Measurements from ENCODE around the gene VASN.
"Not testable (repeated sequence)": the region's sequence is repeated elsewhere in the genome, so short reads cannot be mapped to it uniquely, and the experiment has no call there.

Gene VASN

DNA sequence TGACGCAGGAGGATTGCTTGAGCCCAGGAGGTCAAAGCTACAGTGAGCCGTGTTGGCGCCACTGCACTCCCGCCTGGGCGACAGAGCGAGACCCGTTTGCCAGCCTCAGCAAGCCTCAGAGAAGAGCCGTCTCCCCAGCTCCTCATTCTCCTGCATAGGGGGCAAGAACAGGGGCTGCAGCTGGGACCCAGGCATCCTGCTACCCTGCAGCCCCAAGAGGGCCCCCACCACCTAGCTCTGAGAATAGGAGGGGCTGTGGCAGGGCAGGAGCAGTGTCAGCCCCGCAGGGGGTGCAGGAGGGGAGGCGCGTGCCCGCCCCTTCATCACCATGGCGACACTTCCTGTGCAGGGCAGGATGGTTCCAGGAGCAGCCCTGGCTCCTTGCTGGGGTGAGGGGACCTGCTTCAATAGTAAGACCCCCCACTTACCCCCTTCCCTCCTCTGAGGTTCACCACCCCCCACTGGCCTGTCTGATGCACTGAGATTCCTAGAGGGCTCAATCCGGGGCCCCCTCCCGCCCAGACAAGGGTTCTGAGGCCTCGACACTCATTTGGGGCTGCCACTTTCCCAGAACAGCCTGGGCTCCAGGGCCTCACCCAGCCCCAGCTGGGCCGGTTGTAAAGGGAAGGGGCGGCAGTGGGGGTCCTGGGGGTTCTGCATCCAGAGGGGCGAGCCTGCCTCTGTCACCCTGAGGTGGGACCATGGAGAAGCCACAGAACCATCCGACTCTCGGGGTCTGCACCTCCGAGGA lies 20.2 kb downstream of the VASN start:
- H3K36me3 ChIP-seq (ENCODE audit: control insufficient read depth, low read length): peaks cover 37% of the 10 kb centered on the region

DNA sequence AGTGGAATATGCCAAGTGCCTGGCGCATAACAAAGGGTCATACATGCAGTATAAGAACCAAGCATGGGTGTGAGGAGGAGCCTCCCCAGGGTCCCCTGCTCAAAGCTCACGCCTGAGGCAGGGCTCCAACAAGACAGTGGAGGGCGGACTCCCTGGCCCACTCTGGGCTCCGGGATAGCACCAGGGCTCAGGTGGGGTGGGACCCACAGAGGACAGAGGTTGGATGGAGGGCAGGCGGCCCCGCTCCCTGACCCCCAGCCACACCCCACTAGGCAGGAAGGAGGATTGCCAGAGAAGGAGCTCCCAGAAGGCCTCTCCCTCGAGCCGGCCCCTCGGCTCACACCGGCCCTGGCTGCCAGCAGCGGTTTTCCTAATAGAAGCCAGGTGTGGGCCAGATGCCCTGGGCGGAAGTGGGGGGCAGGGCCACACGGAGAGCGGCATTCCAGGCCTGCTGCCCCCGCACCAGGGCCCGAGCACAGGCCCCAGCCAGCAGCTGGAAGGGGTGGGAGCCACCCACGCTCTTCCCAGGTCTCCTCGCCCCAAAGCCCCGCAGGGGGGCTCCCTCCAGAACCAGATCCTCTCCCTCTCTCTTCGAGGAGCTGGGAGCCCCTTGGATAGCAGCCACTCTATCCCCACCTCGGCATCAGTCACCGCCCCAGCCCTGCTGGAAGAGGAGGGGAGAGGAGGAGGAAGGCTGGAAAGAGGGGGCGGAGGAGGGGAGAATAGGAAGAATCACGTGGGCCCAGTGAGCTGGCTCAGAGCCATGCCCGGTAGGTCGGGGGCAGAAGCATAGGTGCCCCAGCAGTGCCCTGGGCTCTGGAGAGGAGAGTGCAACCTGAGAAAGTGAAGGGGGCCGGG lies 21.0 kb downstream of the VASN start:
- peaks cover 8% of the 10 kb centered on the region for H3K4me1 ChIP-seq (ENCODE audit: control insufficient read depth, low read length)
- peaks cover 37% of the 10 kb centered on the region for H3K36me3 ChIP-seq (ENCODE audit: control insufficient read depth, low read length)
- no peaks in the 10 kb centered on the region for H3K27me3 ChIP-seq (ENCODE audit: control insufficient read depth, low read length)
- H3K4me2 ChIP-seq (ENCODE audit: low read length): no peak overlapping the region
- H3K79me2 ChIP-seq (ENCODE audit: control insufficient read depth, low read length): no peaks in the 10 kb centered on the region
- H3K9me2 ChIP-seq (replicated peaks; ENCODE audit: control insufficient read depth, low read length): no peaks in the 10 kb centered on the region
- no peaks in the 10 kb centered on the region for H3F3A ChIP-seq (ENCODE audit: control insufficient read depth, insufficient read depth)
- no peaks in the 10 kb centered on the region; the same call in 1 of the 2 replicates for H4K20me1 ChIP-seq (ENCODE audit: control insufficient read depth, insufficient read depth, low read depth, low read length)
- no peak overlapping the region for H3K4me3 ChIP-seq (ENCODE audit: low read length)
- H3K9me3 ChIP-seq (ENCODE audit: control insufficient read depth, insufficient read depth, low read length): no peaks in the 10 kb centered on the region
- no peak overlapping the region for H3K27ac ChIP-seq (ENCODE audit: low read depth, low read length)
- TF ChIP-seq EZH2phosphoT487 (IDR thresholded peaks at IDR 0.05; ENCODE audit: borderline replicate concordance, low read length): no peak
- TF ChIP-seq, protein P1, sequence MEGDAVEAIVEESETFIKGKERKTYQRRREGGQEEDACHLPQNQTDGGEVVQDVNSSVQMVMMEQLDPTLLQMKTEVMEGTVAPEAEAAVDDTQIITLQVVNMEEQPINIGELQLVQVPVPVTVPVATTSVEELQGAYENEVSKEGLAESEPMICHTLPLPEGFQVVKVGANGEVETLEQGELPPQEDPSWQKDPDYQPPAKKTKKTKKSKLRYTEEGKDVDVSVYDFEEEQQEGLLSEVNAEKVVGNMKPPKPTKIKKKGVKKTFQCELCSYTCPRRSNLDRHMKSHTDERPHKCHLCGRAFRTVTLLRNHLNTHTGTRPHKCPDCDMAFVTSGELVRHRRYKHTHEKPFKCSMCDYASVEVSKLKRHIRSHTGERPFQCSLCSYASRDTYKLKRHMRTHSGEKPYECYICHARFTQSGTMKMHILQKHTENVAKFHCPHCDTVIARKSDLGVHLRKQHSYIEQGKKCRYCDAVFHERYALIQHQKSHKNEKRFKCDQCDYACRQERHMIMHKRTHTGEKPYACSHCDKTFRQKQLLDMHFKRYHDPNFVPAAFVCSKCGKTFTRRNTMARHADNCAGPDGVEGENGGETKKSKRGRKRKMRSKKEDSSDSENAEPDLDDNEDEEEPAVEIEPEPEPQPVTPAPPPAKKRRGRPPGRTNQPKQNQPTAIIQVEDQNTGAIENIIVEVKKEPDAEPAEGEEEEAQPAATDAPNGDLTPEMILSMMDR (IDR thresholded peaks at IDR 0.05; ENCODE audit: low read depth, low read length, poor library complexity, severe bottlenecking): no peak

More for the DNA sequence above, 20.2 kb downstream of the VASN start:
- no peaks in the 10 kb centered on the region for H3K27me3 ChIP-seq (ENCODE audit: control insufficient read depth, low read length)
- H3K4me1 ChIP-seq (ENCODE audit: control insufficient read depth, low read length): peaks cover 8% of the 10 kb centered on the region
- no peak for TF ChIP-seq EZH2phosphoT487 (IDR thresholded peaks at IDR 0.05; ENCODE audit: borderline replicate concordance, low read length)
- TF ChIP-seq, protein P1 (IDR thresholded peaks at IDR 0.05; ENCODE audit: low read depth, low read length, poor library complexity, severe bottlenecking): no peak
- H3K9me2 ChIP-seq (replicated peaks; ENCODE audit: control insufficient read depth, low read length): no peaks in the 10 kb centered on the region
- no peak overlapping the region for H3K27ac ChIP-seq (ENCODE audit: low read depth, low read length)
- H3K4me3 ChIP-seq (ENCODE audit: low read length): no peak overlapping the region
- H3K9me3 ChIP-seq (ENCODE audit: control insufficient read depth, insufficient read depth, low read length): no peaks in the 10 kb centered on the region
- H3K4me2 ChIP-seq (ENCODE audit: low read length): no peak overlapping the region
- H4K20me1 ChIP-seq (ENCODE audit: control insufficient read depth, insufficient read depth, low read depth, low read length): no peaks in the 10 kb centered on the region; the same call in 1 of the 2 replicates
- H3F3A ChIP-seq (ENCODE audit: control insufficient read depth, insufficient read depth): no peaks in the 10 kb centered on the region
- H3K79me2 ChIP-seq (ENCODE audit: control insufficient read depth, low read length): no peaks in the 10 kb centered on the region

DNA sequence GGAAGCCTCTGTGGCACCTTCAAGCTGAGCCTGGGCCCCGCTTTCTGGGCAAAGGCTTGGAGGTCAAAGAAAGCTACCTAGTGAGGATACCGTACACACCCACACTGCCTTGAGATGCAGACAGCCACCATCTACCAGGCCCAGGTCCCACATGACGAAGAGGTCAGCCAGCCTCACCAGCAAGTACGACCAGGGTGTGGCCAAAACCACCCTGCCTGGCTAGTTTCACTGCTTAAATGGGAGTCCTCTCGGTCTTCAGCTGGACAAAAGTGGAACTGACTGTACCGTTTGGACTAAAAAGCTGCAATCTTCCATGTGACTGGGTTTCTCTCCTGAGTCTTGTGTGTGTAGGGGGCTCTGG lies 21.6 kb downstream of the VASN start:
- H3K27me3 ChIP-seq (ENCODE audit: control insufficient read depth, low read length): no peaks in the 10 kb centered on the region
- no peaks in the 10 kb centered on the region; the same call in 1 of the 2 replicates for H4K20me1 ChIP-seq (ENCODE audit: control insufficient read depth, insufficient read depth, low read depth, low read length)
- H3K36me3 ChIP-seq (ENCODE audit: control insufficient read depth, low read length): peaks cover 34% of the 10 kb centered on the region
- peaks cover 8% of the 10 kb centered on the region for H3K4me1 ChIP-seq (ENCODE audit: control insufficient read depth, low read length)
- H3K9me2 ChIP-seq (replicated peaks; ENCODE audit: control insufficient read depth, low read length): no peaks in the 10 kb centered on the region
- TF ChIP-seq EZH2phosphoT487 (IDR thresholded peaks at IDR 0.05; ENCODE audit: borderline replicate concordance, low read length): no peak
- TF ChIP-seq, protein P1 (IDR thresholded peaks at IDR 0.05; ENCODE audit: low read depth, low read length, poor library complexity, severe bottlenecking): no peak
- H3K79me2 ChIP-seq (ENCODE audit: control insufficient read depth, low read length): no peaks in the 10 kb centered on the region
- no peaks in the 10 kb centered on the region for H3K9me3 ChIP-seq (ENCODE audit: control insufficient read depth, insufficient read depth, low read length)
- H3K4me2 ChIP-seq (ENCODE audit: low read length): no peak overlapping the region
- no peaks in the 10 kb centered on the region for H3F3A ChIP-seq (ENCODE audit: control insufficient read depth, insufficient read depth)
- H3K27ac ChIP-seq (ENCODE audit: low read depth, low read length): no peak overlapping the region
- no peak overlapping the region for H3K4me3 ChIP-seq (ENCODE audit: low read length)

DNA sequence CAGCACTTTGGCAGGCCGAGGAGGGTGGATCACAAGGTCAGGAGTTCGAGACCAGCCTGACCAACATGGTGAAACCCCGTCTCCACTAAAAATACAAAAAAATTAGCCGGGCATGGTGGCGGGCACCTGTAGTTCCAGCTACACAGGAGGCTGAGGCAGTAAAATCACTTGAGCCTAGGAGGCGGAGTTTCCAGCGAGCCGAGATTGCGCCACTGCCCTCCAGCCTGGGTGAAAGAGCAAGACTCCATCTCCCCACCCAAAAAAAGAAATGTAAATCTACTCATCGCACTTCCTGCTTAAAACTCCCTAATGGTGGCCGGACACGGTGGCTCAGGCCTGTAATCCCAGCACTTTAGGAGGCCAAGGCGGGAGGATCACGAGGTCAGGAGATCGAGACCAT lies 22.2 kb downstream of the VASN start:
- not testable (repeated sequence) for H3F3A ChIP-seq (ENCODE audit: control insufficient read depth, insufficient read depth); H3K4me3 ChIP-seq (ENCODE audit: low read length); H3K9me2 ChIP-seq (replicated peaks; ENCODE audit: control insufficient read depth, low read length); H3K79me2 ChIP-seq (ENCODE audit: control insufficient read depth, low read length); H3K9me3 ChIP-seq (ENCODE audit: control insufficient read depth, insufficient read depth, low read length); H3K4me2 ChIP-seq (ENCODE audit: low read length); H3K27me3 ChIP-seq (ENCODE audit: control insufficient read depth, low read length); H3K4me1 ChIP-seq (ENCODE audit: control insufficient read depth, low read length); H4K20me1 ChIP-seq (ENCODE audit: control insufficient read depth, insufficient read depth, low read depth, low read length); H3K27ac ChIP-seq (ENCODE audit: low read depth, low read length)
- H3K36me3 ChIP-seq (ENCODE audit: control insufficient read depth, low read length): peaks cover 34% of the 10 kb centered on the region

Measured in DOHH2 (cell line).